Measurements from ENCODE around the gene CDKL1.

Gene CDKL1

GRCh38 chr14:50396631-50397389 is at the start of gene CDKL1:
Gene CDKL1 (minus strand): TSS chr14:50396881. CDS start chr14:50395868, 1,013 bp downstream.
- no peak for FAIRE-seq

- FAIRE-seq: no peak
These were observed 37.8 kb upstream of the CDKL1 start for GRCh38 chr14:50434528-50434927.

GRCh38 chr14:50432131-50432530 is 35.5 kb upstream of the CDKL1 start:
- FAIRE-seq: no peak

- FAIRE-seq: no peak
These were observed 29.1 kb upstream of the CDKL1 start for GRCh38 chr14:50425816-50426215.

GRCh38 chr14:50425105-50425504 is 28.4 kb upstream of the CDKL1 start:
- FAIRE-seq: no peak

GRCh38 chr14:50423529-50423928 is 26.8 kb upstream of the CDKL1 start:
- FAIRE-seq: no peak

- no peak for FAIRE-seq
These were observed 24.8 kb upstream of the CDKL1 start for GRCh38 chr14:50421499-50421898.

GRCh38 chr14:50417853-50418252 is 21.2 kb upstream of the CDKL1 start:
- FAIRE-seq: no peak

- no peak for FAIRE-seq
These were observed 14.2 kb upstream of the CDKL1 start for GRCh38 chr14:50410921-50411320.

GRCh38 chr14:50410071-50410470 is 13.4 kb upstream of the CDKL1 start:
- FAIRE-seq: no peak

GRCh38 chr14:50407111-50407812 is 10.6 kb upstream of the CDKL1 start:
- FAIRE-seq: no peak

GRCh38 chr14:50403419-50403818 is 6.7 kb upstream of the CDKL1 start:
- FAIRE-seq: no peak

- no peak for FAIRE-seq
These were observed 6.3 kb upstream of the CDKL1 start for GRCh38 chr14:50402965-50403364.

- no peak for FAIRE-seq
These were observed 3.8 kb upstream of the CDKL1 start for GRCh38 chr14:50400461-50400860.

- FAIRE-seq: no peak
These were observed 2.8 kb upstream of the CDKL1 start for GRCh38 chr14:50399251-50400032.

GRCh38 chr14:50398189-50398580 is 1.5 kb upstream of the CDKL1 start:
- no peak for FAIRE-seq

GRCh38 chr14:50397390-50398188 is 908 bp upstream of the CDKL1 start:
- no peak for FAIRE-seq

GRCh38 chr14:50395448-50395847 is 1.2 kb downstream of the CDKL1 start:
- no peak for FAIRE-seq

GRCh38 chr14:50394713-50395112 is 2.0 kb downstream of the CDKL1 start:
- FAIRE-seq: no peak

GRCh38 chr14:50389668-50390441 is 6.8 kb downstream of the CDKL1 start:
- FAIRE-seq: no peak

GRCh38 chr14:50388256-50388931 is 8.3 kb downstream of the CDKL1 start:
- FAIRE-seq: no peak

Data from islet of Langerhans (tissue), 1 donor.